ENCODE results near the gene FIBP.

The FIBP gene

DNA sequence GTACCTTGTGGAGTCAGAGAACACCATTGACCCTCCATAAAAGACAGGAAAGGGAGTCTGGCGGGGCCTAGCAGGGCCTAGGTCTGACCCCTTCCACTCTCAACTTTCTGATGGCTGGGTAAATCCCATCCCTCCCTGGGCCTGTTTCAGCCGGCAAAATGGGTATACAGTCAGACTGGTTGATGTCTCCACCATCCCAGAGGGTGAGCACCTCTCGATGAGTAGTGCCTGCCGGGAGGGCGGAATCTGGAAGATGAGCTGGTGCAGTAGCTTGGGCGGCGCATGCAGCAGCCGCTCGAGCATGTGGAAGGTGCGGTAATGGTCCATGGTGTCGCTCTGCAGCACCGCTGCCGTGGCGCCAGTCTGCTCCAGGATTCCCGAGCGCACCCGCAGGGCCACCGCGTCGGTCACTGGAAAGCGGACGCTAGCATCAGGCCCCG, 528 bp downstream of the FIBP start:
- DNase-seq = no peak

DNA sequence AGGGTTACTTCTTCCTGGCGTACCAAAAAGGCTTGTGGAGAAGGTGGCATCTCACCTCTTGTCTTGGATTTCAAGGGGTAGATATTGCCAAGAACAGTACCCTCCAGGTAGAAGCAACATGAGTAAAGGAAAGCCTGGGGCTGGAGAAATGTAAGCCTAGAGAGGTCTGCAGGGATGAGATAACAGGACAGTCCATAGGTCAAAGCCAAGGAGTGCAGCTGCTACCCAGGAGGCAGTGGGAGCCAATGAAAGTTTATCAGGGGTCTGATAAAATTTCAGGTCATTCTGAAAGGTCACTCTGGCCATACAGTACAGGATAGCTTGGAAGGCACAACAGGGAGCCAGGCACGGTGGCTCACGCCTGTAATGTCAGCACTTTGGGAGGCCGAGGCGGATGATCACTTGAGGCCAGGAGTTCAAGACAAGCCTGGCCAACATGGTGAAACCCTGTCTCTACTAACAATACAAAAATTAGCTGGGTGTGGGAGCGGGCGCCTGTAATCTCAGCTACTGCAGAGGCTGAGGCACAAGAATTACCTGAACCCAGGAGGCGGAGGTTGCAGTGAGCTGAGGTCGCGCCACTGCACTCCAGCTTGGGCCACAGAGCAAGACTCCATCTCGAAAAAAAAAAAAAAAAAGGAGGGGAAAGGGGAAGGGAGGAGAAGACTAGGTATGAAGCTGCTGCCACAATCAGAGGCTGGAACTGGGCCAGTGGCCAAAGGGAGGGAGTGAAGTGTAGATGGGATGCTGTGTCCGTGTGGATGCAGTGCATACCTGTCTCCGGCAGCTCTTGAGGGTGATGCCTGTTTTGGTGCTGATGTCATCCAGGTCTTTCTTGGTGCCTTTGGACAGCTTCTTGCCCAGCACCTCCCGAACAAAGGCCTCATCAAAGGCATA, 1.2 kb downstream of the FIBP start:
- peak in 1 of 2 experiments; percentile 13 for DNase-seq

DNA sequence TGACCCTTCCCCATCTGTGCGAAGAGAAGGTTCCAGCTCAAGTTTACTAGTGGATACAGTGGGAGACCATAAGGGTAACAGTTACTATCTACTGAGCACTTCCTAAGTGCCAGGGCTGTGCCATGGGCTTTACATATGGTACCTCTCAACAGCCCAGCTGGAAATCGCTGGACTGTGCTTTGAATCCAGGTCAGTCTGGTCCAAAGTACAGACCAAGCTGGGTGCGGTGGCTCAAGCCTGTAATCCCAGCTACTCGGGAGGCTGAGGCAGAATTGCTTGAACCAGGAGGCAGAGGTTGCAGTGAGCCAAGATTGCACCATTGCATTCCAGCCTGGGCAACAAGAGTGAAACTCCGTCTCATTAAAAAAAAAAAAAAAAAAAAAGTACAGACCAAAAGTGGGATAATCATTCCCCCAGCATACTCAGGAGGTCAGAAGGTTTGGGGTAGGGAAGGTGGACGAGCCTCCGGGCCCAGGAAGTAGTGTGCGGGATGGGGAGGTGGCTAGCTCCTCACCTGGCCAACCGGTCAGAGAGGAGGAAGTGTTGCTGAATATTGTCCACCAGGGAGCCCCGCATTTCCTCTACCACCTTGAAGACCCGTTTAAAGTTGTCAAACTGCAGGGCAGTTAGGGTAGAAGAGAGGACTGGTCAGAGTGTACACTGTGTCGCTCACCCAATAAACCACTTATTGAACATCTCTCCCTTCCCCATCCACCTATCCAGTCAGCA, 2.3 kb downstream of the FIBP start:
- DNase-seq = no peak

DNA sequence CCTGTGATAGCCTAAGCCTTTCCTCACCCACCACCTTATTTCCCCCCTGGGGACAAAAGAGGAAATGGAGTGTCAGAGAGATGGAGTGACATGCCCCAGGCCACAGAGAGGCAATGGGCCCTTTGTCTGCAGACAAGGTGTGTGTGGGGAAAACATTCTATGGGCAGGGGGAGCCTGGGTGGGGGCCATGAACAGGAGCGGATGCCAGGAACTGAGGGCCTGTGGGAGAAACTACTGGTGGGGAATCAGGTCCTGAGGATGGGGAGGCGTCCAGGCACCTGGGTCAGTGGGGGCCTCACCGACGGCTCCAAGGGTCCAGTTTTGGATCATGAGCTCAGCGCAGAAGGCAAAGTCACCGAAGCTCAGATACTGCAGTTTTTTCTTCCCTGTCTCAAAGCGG, 3.0 kb downstream of the FIBP start:
- no peak for DNase-seq

DNA sequence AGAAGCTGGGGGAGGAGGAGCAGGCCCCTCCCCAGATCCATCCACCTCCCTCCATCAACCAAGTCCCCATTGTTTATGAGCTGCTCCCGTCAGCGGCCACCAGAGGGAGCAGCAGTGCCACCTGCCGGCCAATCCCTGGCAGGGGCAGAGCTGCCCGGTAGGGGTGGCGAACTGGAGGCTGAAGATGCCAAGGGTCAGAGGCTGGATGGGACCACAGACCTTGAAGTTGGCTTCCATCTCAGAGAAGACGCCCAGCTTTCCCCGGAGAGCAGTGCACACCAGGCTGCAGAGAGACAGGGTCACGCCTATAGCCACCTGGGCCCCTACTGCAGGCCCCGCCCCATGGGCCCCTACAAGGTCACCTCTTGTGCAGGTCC, 3.6 kb downstream of the FIBP start:
- DNase-seq = peak; percentile 51 to 78

DNA sequence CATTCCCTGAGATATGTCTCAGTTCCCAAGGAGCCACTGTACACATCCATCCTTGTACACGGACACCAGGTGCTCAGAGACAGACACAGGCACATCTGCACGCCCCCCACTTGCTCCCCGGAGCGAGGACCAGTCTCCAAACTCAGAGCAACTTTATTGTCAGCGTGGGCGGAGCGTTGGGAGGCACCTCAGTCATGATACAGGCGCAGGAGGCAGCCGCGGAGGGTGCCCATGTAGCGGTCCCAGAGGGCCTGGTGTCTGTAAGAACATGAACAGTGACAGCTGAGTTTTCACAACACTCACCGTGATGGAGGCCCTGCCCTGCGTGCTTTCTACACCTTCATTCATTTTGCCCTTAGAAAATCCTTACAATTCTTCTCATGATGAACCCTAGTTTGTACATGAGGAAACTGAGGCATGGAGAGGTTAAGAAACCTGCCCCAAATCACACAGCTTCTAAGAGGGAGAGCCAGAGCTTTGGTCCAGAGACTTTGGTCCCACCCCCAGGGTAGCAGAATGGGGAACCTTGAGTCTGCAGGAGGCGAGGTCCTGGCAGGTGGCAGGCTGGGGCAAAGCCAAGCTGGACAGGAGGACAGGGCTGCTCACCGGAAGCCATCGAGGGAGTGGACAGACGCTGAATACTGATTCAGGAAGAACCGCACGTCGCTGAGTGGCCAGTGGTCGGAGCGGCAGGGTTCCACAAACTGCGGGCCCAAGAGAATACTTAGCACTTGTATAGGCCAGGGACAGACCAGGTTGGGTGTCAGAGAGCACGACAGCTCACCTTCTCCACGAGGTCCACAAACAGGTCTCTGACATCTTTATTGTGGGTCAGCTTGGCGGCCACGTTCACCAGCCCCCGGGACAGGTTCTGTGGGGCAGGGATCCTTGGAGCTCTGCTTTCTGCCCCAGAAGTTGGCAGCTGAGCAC, 4.2 kb downstream of the FIBP start:
- no peak for DNase-seq

DNA sequence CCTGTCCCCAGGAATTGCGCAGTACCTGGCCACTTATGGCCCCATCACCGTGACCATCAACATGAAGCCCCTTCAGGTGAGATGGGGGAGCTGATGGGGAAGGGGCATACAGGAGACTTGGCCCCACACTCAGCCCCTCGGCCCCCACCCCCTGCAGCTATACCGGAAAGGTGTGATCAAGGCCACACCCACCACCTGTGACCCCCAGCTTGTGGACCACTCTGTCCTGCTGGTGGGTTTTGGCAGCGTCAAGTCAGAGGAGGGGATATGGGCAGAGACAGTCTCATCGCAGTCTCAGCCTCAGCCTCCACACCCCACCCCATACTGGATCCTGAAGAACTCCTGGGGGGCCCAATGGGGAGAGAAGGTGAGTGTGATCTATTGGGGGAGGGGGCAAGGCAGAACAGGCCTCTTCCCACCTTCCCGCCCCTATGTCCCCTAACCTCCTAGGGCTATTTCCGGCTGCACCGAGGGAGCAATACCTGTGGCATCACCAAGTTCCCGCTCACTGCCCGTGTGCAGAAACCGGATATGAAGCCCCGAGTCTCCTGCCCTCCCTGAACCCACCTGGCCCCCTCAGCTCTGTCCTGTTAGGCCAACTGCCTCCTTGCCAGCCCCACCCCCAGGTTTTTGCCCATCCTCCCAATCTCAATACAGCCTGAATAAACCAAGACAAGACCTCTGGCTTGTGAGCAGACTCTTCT, 5.1 kb downstream of the FIBP start:
- DNase-seq = no peak

DNA sequence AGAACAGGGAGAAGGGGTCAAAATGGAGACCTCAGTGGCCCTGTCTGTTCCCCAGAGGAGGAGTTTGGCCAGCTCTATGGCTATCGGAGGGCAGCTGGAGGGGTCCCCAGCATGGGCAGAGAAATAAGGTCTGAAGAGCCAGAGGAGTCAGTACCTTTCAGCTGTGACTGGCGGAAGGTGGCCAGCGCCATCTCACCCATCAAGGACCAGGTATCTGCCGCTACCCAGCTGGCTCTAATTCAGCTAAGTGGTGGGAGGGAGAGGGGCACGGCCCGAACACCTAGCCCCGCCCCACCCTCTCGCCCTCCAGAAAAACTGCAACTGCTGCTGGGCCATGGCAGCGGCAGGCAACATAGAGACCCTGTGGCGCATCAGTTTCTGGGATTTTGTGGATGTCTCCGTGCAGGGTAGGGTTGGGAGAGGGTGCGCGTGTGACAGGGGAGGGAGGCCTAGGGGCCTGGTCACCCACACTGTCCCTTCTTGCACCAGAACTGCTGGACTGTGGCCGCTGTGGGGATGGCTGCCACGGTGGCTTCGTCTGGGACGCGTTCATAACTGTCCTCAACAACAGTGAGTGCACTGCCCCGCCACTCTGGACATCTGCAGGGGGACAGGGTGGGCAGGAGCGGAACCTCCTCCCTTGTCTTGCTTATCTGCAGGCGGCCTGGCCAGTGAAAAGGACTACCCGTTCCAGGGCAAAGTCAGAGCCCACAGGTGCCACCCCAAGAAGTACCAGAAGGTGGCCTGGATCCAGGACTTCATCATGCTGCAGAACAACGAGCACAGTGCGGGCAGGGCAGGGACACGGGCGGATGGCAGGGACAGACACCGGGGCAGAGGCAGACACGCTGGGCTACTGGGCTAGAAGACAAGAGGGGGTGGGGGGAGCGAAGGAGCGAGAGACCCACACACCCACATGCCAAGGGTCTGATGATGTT, 5.9 kb downstream of the FIBP start:
- DNase-seq = no peak

DNA sequence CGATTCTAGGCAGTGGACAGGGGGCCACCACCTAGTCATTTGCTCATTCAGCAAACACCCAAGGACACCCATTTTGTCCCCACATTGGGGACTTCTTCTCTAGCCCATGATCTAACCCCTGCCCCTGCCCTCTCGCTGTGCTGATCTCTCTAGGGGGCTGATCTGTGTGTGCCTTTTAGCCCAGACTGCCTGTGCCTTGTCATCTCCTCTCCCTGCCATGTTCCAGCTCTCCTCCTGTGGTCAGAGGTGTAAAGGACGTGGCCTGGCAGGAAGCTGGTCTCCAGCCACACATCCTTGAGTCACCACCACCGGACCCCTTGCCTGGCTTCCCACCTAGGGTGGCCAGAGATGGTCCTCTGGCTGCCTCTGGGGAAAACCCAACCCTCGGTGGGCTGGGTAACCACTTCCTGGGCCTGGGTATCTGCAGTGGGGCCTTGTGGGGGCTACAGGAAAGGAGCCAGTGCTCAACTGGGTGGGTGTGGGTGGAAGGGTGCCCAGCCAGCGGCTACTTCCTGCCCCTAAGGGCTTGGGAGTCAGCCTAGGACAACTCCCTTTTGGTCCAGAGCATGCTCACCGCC, 7.3 kb downstream of the FIBP start:
- no peak for DNase-seq

DNA sequence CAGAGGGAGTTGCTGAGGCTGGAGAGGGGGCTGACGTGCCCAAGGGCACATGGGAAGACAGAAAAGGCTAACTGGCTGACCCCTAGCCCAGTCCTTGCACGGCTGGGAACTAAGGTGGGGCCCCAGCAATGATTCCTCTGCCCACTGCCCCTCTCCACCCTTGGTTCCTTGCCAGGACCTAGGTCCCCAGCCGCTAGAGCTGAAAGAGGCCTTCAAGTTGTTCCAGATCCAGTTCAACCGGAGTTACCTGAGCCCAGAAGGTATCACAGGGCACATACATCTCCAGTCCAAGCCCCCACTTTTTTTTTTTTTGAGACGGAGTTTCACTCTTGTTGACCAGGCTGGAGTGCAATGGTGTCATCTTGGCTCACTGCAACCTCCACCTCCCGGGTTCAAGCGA, 8.2 kb downstream of the FIBP start:
- no peak for DNase-seq

DNA sequence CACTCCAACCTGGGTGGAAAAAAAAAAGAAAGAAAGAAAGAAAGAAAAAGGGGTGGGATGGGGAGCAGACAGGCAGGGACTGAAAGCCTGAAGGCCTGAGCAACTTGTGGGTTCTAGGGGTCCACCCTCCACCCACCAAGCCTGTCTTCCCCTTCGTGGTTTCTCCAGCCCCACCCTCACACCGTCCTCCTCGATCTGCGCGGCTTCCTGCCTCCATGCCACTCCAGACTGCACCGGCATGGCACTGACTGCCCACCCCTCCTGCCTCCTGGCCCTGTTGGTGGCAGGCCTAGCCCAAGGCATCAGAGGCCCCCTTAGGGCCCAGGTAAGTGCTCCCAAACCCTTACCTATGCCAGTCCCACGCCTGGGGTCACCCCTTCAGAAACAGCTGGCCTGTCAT, 8.7 kb downstream of the FIBP start, which contains the start of gene CTSW:
Gene CTSW, plus strand, starts transcription at position 221 of the 400 bp plus-strand sequence. Its CDS starts 18 bp downstream, at position 239.
- DNase-seq = no peak

DNA sequence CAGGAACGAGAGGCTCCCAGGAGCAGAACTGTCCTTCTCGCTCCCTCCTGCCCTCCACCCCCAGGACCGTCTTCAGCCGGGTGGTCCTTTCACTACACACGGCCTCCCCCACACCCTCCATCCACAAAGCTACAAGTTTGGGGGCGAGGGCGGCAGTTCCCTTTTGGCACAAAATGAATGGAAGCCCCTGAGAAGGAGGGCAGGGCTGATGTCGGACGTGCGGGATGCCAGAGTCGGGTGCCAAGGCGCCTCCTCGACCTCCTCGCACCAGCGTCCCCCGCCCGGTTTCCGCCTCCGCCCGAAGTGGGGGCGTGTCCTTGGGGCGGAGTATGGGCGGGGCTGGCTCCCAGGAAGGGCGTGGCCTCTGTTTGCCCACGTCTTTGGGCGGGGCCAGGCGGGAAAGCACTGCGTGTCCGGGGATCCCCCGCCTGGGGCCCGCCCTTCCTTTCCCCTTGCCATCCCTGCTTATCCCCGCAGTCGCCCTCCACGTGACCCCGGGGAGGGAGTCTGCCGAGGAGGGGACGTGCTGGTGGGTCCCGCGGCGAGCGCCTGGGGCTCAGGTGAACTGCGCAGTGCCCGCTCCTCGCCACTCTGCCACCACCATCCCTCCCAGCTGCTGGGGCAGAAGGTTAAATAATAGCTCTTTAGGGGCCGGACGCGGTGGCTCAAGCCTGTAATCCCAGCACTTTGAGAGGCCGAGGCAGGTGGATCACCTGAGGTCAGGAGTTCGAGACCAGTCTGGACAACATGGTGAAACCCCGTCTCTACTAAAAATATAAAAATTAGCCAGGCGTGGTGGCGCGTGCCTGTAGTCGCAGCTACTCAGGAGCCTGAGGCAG, 14.7 kb downstream of the FIBP start:
- DNase-seq = peak; percentile 84 to 90

DNA sequence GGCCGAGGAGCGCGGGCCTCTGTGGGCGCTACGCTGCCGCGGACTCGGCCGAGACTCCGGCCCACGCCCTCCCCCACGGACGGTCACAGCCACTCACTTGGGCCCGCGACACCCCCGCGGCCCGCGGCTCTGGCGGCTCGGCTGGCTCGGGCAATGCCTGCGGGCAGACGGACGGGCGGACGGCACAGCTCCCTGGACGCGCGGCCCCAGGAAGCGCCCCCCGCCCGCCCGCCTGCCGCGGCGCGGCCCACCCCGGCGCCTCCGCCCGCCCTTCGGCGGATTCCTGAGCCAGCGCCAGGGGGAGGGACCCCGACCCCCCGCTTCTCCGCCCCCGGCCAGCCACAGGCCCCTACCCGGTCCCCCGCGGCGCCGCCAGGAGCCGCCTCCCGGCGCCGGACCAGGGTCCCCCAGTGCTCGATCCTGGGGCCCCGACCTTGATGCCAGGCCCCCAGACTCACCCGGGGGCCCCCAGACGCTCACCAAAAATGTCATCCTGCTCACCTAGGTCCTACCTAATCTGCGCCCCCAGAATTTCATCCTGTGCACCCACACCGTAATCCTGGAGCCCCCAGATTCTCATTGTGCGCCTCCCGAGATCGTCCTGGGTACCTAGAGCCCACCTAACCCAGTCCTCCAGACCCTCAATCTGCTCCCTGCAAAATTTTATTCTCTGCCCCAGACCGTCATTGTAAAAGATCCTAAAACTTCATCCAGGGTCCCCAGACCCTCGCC, 15.5 kb downstream of the FIBP start, which contains the start of gene EFEMP2:
Gene EFEMP2, minus strand, starts transcription at position 215 of the 732 bp plus-strand sequence. CDS start 446 bp downstream, outside the sequence.
- DNase-seq = no peak

DNA sequence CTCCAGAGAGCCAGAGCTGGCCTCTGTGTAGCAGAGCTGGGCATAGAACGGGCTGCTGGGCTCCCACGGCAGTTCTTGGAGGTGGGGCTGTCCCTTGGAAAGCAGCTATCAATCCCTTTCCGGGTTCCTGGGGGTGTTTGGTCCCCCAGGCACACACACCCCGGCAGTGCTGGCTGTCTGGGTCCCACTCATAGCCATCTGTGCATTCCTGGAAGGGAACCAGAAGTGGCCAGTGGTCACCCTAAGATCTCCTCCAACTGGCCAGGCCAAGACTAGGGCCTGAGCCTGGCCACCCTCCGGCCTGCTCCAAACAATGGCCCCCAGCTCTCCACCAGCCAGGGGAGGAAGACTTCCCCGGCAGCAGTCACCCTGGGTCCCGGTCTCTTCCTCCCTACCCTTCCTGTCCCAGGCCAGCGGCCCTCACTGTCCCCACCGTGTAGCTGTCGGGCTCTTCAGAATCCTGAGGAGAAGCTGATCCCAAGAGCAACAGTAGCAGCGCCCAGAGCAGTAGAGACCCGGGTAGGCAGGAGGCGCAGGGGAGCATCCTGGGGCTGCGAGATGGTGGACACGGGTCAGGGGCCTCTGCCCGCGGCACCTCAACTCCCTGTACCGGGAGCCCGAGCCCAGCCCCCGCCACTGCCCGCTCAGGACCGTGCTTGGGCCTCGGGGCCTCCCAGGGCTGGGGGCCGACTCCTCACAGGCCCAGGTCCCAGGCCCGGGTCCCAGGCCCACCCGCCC, 16.3 kb downstream of the FIBP start:
- DNase-seq = no peak

DNA sequence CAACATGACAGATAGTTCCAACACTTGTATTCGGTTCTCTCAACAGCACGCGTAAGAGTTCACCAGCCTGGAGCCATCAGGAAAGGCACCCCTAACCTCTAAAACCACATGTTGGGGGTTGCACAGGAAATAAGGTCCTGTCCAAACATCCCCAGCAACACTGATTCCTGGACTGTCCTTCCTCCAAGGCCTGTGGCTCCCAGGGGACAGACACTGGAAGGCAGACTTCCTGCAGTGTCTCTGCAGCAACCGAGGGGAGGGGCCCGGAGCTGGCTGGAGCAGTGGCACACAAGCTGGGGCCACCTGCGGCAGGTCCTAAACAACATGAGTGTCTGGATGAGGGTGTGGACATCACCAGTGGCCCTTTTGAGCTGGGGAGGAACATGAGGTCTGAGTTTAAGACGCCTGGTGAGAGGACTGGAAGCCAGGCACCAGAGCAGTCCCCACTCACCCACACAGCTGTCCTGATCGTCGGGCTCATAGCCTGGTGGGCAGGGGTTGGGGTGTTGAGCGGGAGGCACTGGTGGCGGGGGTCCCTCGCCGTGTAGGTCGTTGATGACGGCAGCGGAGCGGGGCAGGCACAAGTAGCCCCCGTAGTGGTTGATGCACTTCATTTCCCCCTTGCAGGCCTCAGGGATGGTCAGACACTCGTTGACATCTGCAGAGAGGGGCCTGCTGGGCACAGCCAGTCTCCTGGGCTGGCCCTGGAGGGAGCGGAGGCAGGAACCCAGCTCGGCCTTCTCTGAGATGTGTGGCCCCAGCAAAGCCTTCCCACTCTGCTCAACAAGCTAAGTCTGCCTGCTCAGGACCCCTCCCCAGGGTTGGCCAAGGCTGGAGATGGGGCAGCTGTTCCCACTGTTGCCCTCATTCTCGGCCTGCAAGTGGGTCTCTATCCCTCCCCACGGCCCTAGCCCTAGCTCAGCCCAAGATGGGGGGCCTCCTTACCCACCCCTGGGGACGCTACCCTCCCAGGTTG, 17.3 kb downstream of the FIBP start:
- DNase-seq = peak; percentile 19 to 25

DNA sequence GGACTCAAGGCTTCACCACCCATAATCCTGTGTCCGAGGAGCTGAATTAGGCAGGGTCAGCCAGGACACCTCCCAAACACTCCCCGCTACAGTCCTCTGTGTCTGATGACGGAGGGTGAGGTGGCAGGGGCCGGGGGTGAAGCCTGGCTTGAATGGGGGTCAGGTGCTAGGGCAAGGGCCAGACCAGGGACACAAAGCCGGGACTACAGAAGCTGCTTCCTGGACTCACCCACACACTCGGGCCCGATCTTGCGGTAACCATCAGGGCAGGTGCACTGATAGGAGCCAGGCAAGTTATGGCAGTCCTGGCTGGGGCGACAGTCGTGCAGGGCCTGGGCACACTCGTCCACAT, 18.0 kb downstream of the FIBP start:
- DNase-seq = no peak
